SK-N-SH (cell line): Measurements from ENCODE around the gene CDV3.

Experiments used
- CTCF ChIP-seq: fragments of 200-600 bp; sonication (generic); IDR thresholded peaks from 2 replicates; pipeline ENCODE4 v1.6.1; 2017; ENCODE audit warnings: antibody characterized with exemption, mild to moderate bottlenecking, moderate library complexity
- ELF1 ChIP-seq: IDR thresholded peaks from 2 replicates; pipeline ENCODE4 v1.4.0; 2012
- GABPA ChIP-seq: IDR thresholded peaks from 2 replicates; pipeline ENCODE4 v1.4.0; 2012; ENCODE audit warnings: low read depth, mild to moderate bottlenecking
- JUND ChIP-seq: IDR thresholded peaks from 2 replicates; pipeline ENCODE4 v1.4.0; 2012
- NFIC ChIP-seq: IDR thresholded peaks from 2 replicates; pipeline ENCODE4 v1.4.0; 2012; ENCODE audit warnings: borderline replicate concordance
- PBX3 ChIP-seq: IDR thresholded peaks from 2 replicates; pipeline ENCODE4; 2012
- POLR2AphosphoS5 ChIP-seq: IDR thresholded peaks from 2 replicates; pipeline ENCODE4 v1.6.1; 2012; ENCODE audit warnings: low read depth, low read length
- REST ChIP-seq: IDR thresholded peaks from 2 replicates; pipeline ENCODE4 v1.6.1; 2012; ENCODE audit warnings: mild to moderate bottlenecking, low read depth, low read length, moderate library complexity
- SIN3A ChIP-seq: IDR thresholded peaks from 2 replicates; pipeline ENCODE4 v1.6.1; 2012; ENCODE audit warnings: low read depth, mild to moderate bottlenecking, low read length, moderate library complexity, borderline replicate concordance
- TAF1 ChIP-seq: IDR thresholded peaks from 2 replicates; pipeline ENCODE4 v1.6.1; 2012; ENCODE audit warnings: low read depth, mild to moderate bottlenecking, low read length, moderate library complexity, borderline replicate concordance

GRCh38 chr3:133607816-133608215, 34.3 kb downstream of the CDV3 start:
- no peak for TF ChIP-seq JUND
- TF ChIP-seq CTCF, result no peak
- no peak for TF ChIP-seq GABPA
- TF ChIP-seq SIN3A, result no peak
- TF ChIP-seq PBX3, result no peak
- no peak for TF ChIP-seq TAF1
- no peak for TF ChIP-seq POLR2AphosphoS5
- no peak for TF ChIP-seq ELF1
- no peak for TF ChIP-seq REST
- TF ChIP-seq NFIC, result no peak
